HG03159 (cell line): ENCODE data around the gene MOB3B.

ENCODE experiments used
- ATAC-seq: cut with Tn5 transposase; IDR thresholded peaks from one replicate; pipeline ENCODE4 v1.9.1; 2021; ENCODE audit warnings: mild to moderate bottlenecking, moderate library complexity; ENCODE audit not compliant: unreplicated experiment

The MOB3B gene

GRCh38 chr9:27394154-27394825 is 135.3 kb downstream of the MOB3B start:
- no peak for ATAC-seq

- no peak for ATAC-seq
Observed at GRCh38 chr9:27393054-27393846, 136.4 kb downstream of the MOB3B start.

GRCh38 chr9:27392451-27392850 is 137.2 kb downstream of the MOB3B start:
- no peak for ATAC-seq

GRCh38 chr9:27391040-27391895 is 138.3 kb downstream of the MOB3B start:
- no peak for ATAC-seq

- ATAC-seq, result no peak
Observed at GRCh38 chr9:27388150-27388549, 141.5 kb downstream of the MOB3B start.

- no peak for ATAC-seq
Observed at GRCh38 chr9:27387722-27388121, 141.9 kb downstream of the MOB3B start.

- ATAC-seq, result no peak
Observed at GRCh38 chr9:27386571-27387091, 143.0 kb downstream of the MOB3B start.

GRCh38 chr9:27385606-27386322 is 143.8 kb downstream of the MOB3B start:
- ATAC-seq, result no peak

GRCh38 chr9:27384262-27385014 is 145.2 kb downstream of the MOB3B start:
- no peak for ATAC-seq

GRCh38 chr9:27383524-27383923 is 146.1 kb downstream of the MOB3B start:
- no peak for ATAC-seq

GRCh38 chr9:27382975-27383374 is 146.6 kb downstream of the MOB3B start:
- no peak for ATAC-seq

GRCh38 chr9:27382308-27382707 is 147.3 kb downstream of the MOB3B start:
- ATAC-seq, result no peak

GRCh38 chr9:27379311-27380251 is 150.0 kb downstream of the MOB3B start:
- peak; percentile 26 for ATAC-seq

GRCh38 chr9:27377811-27378456 is 151.7 kb downstream of the MOB3B start:
- peak; percentile 90 for ATAC-seq

GRCh38 chr9:27377147-27377807 is 152.3 kb downstream of the MOB3B start:
- peak; percentile 29 for ATAC-seq

GRCh38 chr9:27373851-27374250 is 155.8 kb downstream of the MOB3B start:
- no peak for ATAC-seq

- ATAC-seq, result no peak
Observed at GRCh38 chr9:27372615-27373014, 157.0 kb downstream of the MOB3B start.

GRCh38 chr9:27371382-27371781 is 158.2 kb downstream of the MOB3B start:
- ATAC-seq, result no peak
